Measurements from ENCODE around the gene HNRNPA3.
"Not testable (repeated sequence)": the region's sequence is repeated elsewhere in the genome, so short reads cannot be mapped to it uniquely, and the experiment has no call there.

HNRNPA3 gene

GRCh38 chr2:177221970-177222369 lies 9.4 kb downstream of the HNRNPA3 start:
- TF ChIP-seq CTCF (conservative IDR thresholded peaks at IDR 0.05; ENCODE audit: control insufficient read depth, insufficient read depth, low read depth, low read length) = no peak
- no peak for DNase-seq (ENCODE audit: low read depth)
- no peak overlapping the region for H3K4me3 ChIP-seq (ENCODE audit: control insufficient read depth, low read depth, low read length)

GRCh38 chr2:177223436-177223835 lies 10.8 kb downstream of the HNRNPA3 start:
- not testable (repeated sequence) for H3K4me3 ChIP-seq (ENCODE audit: control insufficient read depth, low read depth, low read length); DNase-seq (ENCODE audit: low read depth)

GRCh38 chr2:177225965-177226360 lies 13.4 kb downstream of the HNRNPA3 start:
- no peak for DNase-seq (ENCODE audit: low read depth)
- no peak overlapping the region for H3K4me3 ChIP-seq (ENCODE audit: control insufficient read depth, low read depth, low read length)
- TF ChIP-seq CTCF (conservative IDR thresholded peaks at IDR 0.05; ENCODE audit: control insufficient read depth, insufficient read depth, low read depth, low read length) = no peak

GRCh38 chr2:177229442-177230242 lies 17.0 kb downstream of the HNRNPA3 start:
- no peak for DNase-seq (ENCODE audit: low read depth)
- no peak overlapping the region for H3K4me3 ChIP-seq (ENCODE audit: control insufficient read depth, low read depth, low read length)
- no peak for TF ChIP-seq CTCF (conservative IDR thresholded peaks at IDR 0.05; ENCODE audit: control insufficient read depth, insufficient read depth, low read depth, low read length)

- TF ChIP-seq CTCF (conservative IDR thresholded peaks at IDR 0.05; ENCODE audit: control insufficient read depth, insufficient read depth, low read depth, low read length) = no peak
- DNase-seq (ENCODE audit: low read depth) = no peak
- H3K4me3 ChIP-seq (ENCODE audit: control insufficient read depth, low read depth, low read length) = no peak overlapping the region
These were observed 18.7 kb downstream of the HNRNPA3 start for GRCh38 chr2:177231270-177231669.

- no peak for TF ChIP-seq CTCF (conservative IDR thresholded peaks at IDR 0.05; ENCODE audit: control insufficient read depth, insufficient read depth, low read depth, low read length)
- no peak overlapping the region for H3K4me3 ChIP-seq (ENCODE audit: control insufficient read depth, low read depth, low read length)
- no peak for DNase-seq (ENCODE audit: low read depth)
These were observed 19.6 kb downstream of the HNRNPA3 start for GRCh38 chr2:177232098-177232704.

GRCh38 chr2:177234267-177234666 lies 21.7 kb downstream of the HNRNPA3 start:
- no peak overlapping the region for H3K4me3 ChIP-seq (ENCODE audit: control insufficient read depth, low read depth, low read length)
- no peak for DNase-seq (ENCODE audit: low read depth)
- no peak for TF ChIP-seq CTCF (conservative IDR thresholded peaks at IDR 0.05; ENCODE audit: control insufficient read depth, insufficient read depth, low read depth, low read length)
